BE2C (cell line): ENCODE results near the gene METRN.
"Not testable (repeated sequence)": the region's sequence is repeated elsewhere in the genome, so short reads cannot be mapped to it uniquely, and the experiment has no call there.

Source experiments
- DNase-seq: peaks from one replicate; pipeline ENCODE4 v3.0.0-alpha.2; 2020
- H3K27me3 ChIP-seq: fragments of 250-450 bp; sonication (Bioruptor Pico); 2 replicates; pipeline ENCODE4 v1.5.1; 2020; ENCODE audit warnings: mild to moderate bottlenecking
- H3K36me3 ChIP-seq: fragments of 250-450 bp; sonication (Bioruptor Pico); 2 replicates; pipeline ENCODE4 v1.5.1; 2020; ENCODE audit warnings: mild to moderate bottlenecking
- H3K4me1 ChIP-seq: fragments of 250-450 bp; sonication (Bioruptor Pico); 2 replicates; pipeline ENCODE4 v1.5.1; 2020
- H3K4me3 ChIP-seq: 2 replicates; pipeline ENCODE4 v1.5.1; 2011; ENCODE audit warnings: low read depth, low read length
- H3K9me3 ChIP-seq: fragments of 250-450 bp; sonication (Bioruptor Pico); 2 replicates; pipeline ENCODE4 v1.5.1; 2020
- TF ChIP-seq, protein P1 (sequence below): IDR thresholded peaks from 2 replicates; pipeline ENCODE4 v1.5.1; 2012; ENCODE audit warnings: mild to moderate bottlenecking, low read depth, low read length

Gene METRN

GRCh38 chr16:689175-689897 lies 25.6 kb upstream of the METRN start:
- DNase-seq = no peak
- TF ChIP-seq, protein P1, sequence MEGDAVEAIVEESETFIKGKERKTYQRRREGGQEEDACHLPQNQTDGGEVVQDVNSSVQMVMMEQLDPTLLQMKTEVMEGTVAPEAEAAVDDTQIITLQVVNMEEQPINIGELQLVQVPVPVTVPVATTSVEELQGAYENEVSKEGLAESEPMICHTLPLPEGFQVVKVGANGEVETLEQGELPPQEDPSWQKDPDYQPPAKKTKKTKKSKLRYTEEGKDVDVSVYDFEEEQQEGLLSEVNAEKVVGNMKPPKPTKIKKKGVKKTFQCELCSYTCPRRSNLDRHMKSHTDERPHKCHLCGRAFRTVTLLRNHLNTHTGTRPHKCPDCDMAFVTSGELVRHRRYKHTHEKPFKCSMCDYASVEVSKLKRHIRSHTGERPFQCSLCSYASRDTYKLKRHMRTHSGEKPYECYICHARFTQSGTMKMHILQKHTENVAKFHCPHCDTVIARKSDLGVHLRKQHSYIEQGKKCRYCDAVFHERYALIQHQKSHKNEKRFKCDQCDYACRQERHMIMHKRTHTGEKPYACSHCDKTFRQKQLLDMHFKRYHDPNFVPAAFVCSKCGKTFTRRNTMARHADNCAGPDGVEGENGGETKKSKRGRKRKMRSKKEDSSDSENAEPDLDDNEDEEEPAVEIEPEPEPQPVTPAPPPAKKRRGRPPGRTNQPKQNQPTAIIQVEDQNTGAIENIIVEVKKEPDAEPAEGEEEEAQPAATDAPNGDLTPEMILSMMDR = no peak
- Histone ChIP-seq H3K9me3 (no peaks in the 10 kb centered on the region), H3K4me3 (peak overlapping the region; percentile 97), H3K36me3 (peaks cover 23% of the 10 kb centered on the region), H3K4me1 (0 out of 2 replicates have a peak, but pooled peaks cover 5% of the 10 kb centered on the region), H3K27me3 (no peaks in the 10 kb centered on the region)

- not testable (repeated sequence) for H3K27me3 ChIP-seq, DNase-seq
Observed at GRCh38 chr16:691242-691641, 23.7 kb upstream of the METRN start.

GRCh38 chr16:692356-693108 lies 22.4 kb upstream of the METRN start:
- no peaks in the 10 kb centered on the region for H3K9me3 ChIP-seq
- no peak overlapping the region for H3K4me3 ChIP-seq
- DNase-seq = no peak
- H3K36me3 ChIP-seq = peaks cover 6% of the 10 kb centered on the region
- TF ChIP-seq, protein P1 = no peak
- H3K4me1 ChIP-seq = no peaks in the 10 kb centered on the region
- H3K27me3 ChIP-seq = no peaks in the 10 kb centered on the region

More at GRCh38 chr16:691242-691641, 23.7 kb upstream of the METRN start:
- not testable (repeated sequence) for H3K4me3 ChIP-seq, H3K9me3 ChIP-seq, H3K4me1 ChIP-seq
- peaks cover 16% of the 10 kb centered on the region for H3K36me3 ChIP-seq

DNA sequence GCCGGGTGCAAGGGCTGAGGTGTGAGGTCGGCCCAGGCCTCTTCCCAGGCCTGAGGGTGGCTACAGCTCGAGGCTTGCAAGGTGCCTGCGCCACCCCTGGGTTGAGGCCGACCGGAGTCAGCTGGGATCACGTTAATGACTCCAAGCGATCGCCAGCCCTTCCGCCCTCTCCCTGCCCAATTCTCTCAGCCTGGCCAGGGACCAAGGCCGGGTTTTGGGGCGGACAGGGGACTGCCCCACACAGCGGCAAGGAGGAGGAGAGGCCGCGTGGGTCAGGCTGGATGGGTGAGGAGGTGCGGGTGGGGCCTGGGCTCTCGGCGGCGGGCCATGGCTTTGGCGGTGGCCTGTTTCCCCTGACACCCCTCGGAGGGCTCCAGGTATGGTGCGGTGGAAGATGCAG lies 21.6 kb upstream of the METRN start:
- no peak for DNase-seq
- TF ChIP-seq, protein P1 = no peak
- Histone ChIP-seq H3K36me3 (peaks cover 9% of the 10 kb centered on the region), H3K4me3 (no peak overlapping the region), H3K4me1 (no peaks in the 10 kb centered on the region), H3K27me3 (no peaks in the 10 kb centered on the region), H3K9me3 (no peaks in the 10 kb centered on the region)

DNA sequence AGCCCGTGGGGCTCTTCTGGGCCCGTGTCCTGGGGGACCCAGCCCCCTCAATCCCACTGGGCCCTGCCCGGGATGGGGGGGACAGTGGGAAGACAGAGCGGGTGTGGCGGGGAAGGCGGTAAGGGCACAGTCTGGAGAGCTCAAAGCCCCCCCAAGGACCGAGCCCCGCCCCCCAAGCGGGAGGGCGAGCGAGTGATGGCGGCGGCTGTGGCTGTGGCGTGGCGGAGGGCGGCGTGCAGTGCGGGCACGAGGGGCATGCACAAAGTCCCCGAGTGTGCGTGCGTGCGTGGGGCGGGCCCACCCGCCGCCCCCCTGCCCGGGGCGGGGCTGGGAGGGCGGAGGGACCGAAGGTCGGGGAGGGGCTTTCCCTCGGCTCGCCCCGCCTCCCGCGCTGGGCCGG lies 21.2 kb upstream of the METRN start:
- no peak overlapping the region for H3K4me3 ChIP-seq

DNA sequence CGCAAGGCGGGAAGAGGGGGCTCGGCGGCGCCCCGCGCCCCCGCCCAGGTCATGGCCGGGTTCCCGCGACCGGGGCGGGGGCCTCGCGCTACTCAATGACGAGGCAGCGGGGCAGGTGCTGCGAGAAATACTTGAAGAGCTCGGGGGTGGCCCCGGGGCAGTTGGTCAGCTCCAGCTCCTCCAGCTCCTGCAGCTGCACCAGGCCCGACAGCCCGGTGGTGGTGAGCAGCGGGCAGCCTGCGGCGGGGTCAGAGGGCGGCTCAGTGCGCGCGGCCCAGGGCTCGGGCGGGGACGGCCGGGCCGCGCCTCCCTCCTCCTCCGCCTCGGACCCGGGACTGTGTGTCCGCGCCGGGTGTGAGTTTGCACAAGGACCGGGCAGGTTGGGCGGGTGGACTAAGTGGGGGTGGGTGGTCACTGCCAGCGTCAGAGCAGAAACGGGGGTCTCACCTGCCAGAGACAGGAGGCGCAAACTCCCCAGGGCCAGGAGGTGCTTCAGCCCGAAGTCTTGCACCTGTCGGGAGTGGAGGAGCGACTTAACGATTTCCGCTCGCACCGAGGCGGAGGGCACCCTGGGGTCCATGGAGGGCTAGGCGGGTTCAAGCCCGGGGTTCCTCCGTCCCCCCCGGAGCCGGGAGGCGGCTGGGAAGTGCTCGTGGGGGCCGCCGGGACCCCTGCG lies 20.6 kb upstream of the METRN start:
- DNase-seq = no peak
- no peaks in the 10 kb centered on the region for H3K27me3 ChIP-seq
- no peak overlapping the region for H3K4me3 ChIP-seq

More for the DNA sequence above, 21.2 kb upstream of the METRN start:
- DNase-seq = no peak
- Histone ChIP-seq H3K4me1 (no peaks in the 10 kb centered on the region), H3K27me3 (no peaks in the 10 kb centered on the region), H3K9me3 (no peaks in the 10 kb centered on the region), H3K36me3 (peaks cover 9% of the 10 kb centered on the region)
- TF ChIP-seq, protein P1 = no peak

More for the DNA sequence above, 20.6 kb upstream of the METRN start:
- TF ChIP-seq, protein P1 = no peak
- peaks cover 9% of the 10 kb centered on the region for H3K36me3 ChIP-seq
- no peaks in the 10 kb centered on the region for H3K9me3 ChIP-seq
- no peaks in the 10 kb centered on the region for H3K4me1 ChIP-seq
